Aorta (tissue), 5 donors: Measurements from ENCODE around the gene HOOK2. TPM values are rescaled to one million over a fixed set of nuclear protein-coding genes. Genes with fewer than 3 reads are reported as not detected.
"Not testable (repeated sequence)": the region's sequence is repeated elsewhere in the genome, so short reads cannot be mapped to it uniquely, and the experiment has no call there.

ENCODE experiments used
- ATAC-seq: fragments of 200-7000 bp; cut with Tn5 transposase; one replicate; pipeline ENCODE4 v1.9.1; 2022; ENCODE audit warnings: moderate library complexity; ENCODE audit not compliant: low FRiP score
- DNase-seq, 2 donors: peaks; one replicate each; pipeline ENCODE4 v3.0.0-alpha.2; 2020
- H3K27ac ChIP-seq, 2 donors: one replicate each; pipeline ENCODE4 v1.5.1; 2013; ENCODE audit warnings: low read length in 2 of 2, mild to moderate bottlenecking in 2 of 2, moderate library complexity in 2 of 2, control low read depth in 1 of 2, inconsistent platforms in 1 of 2, low read depth in 1 of 2
- H3K27me3 ChIP-seq, 2 donors: one replicate each; pipeline ENCODE4 v1.6.1; 2013; ENCODE audit warnings: control low read depth in 1 of 2, low read length in 1 of 2, mild to moderate bottlenecking in 1 of 2, moderate library complexity in 1 of 2; ENCODE audit not compliant: insufficient read depth in 2 of 2, control insufficient read depth in 1 of 2
- H3K36me3 ChIP-seq, 2 donors: one replicate each; pipeline ENCODE4 v1.6.1; 2013; ENCODE audit warnings: control low read depth in 1 of 2, low read length in 1 of 2, mild to moderate bottlenecking in 1 of 2; ENCODE audit not compliant: insufficient read depth in 2 of 2, control insufficient read depth in 1 of 2
- H3K4me1 ChIP-seq, 2 donors: one replicate each; pipeline ENCODE4 v1.6.1; 2013; ENCODE audit warnings: low read length in 2 of 2, control low read depth in 1 of 2, mild to moderate bottlenecking in 1 of 2, moderate library complexity in 1 of 2; ENCODE audit not compliant: insufficient read depth in 2 of 2, control insufficient read depth in 1 of 2
- H3K4me3 ChIP-seq, 2 donors: one replicate each; pipeline ENCODE4 v1.5.1; 2013; ENCODE audit warnings: low read length in 2 of 2, control low read depth in 1 of 2, mild to moderate bottlenecking in 1 of 2
- H3K9me3 ChIP-seq: one replicate; pipeline ENCODE4 v1.6.1; 2013; ENCODE audit warnings: mild to moderate bottlenecking, low read length; ENCODE audit not compliant: control insufficient read depth
- WGBS, 2 donors: extraction: QIAGEN DNeasy Blood & Tissue Kit; methylation state at CpG; one replicate each; pipeline ENCODE4 v1.1.7; 2013; 5-methylcytosine and 5-hydroxymethylcytosine counted together
- intact Hi-C, 2 donors: fragments of 100-400 bp; cut with DNase I; formaldehyde crosslinking; loops; one replicate each; pipeline versions ENCODE4 v1.14.2 to v1.15.0; 2022
- microRNA-seq, 2 donors: library from miRNA; unstranded; fragments of <30 nt; microRNA quantifications; one replicate each; pipeline ENCODE4 v1.2.0, GENCODE V29; 2020
- polyA plus RNA-seq, 2 donors: library from polyadenylated mRNA; stranded (reverse); fragments of 200-250 nt; gene quantifications; one replicate each; pipeline ENCODE4 v1.2.3, GENCODE V29; 2013
- total RNA-seq, 2 donors: library from RNA; stranded (reverse); fragmentation: NEBNext Ultra II Directional; extraction: Animal tissue kit (Norgen Biotek cat#: 25700); gene quantifications; one replicate each; pipeline ENCODE4 v1.2.1, GENCODE V29; 2021
- donor health status: healthy with polysubstance abuse.
- donor health status: Bipolar disorder and iron deficiency.
- donor health status: DM: no; HTN: no; CAD: no.
- donor health status: DM: no; HTN: no; CAD: no.
- donor health status: DM: yes; HTN: yes; CAD: no.

Gene HOOK2
- total and polyA plus RNA-seq, 4 donors = 14.4 to 92.5 (median 37.0) TPM

DNA sequence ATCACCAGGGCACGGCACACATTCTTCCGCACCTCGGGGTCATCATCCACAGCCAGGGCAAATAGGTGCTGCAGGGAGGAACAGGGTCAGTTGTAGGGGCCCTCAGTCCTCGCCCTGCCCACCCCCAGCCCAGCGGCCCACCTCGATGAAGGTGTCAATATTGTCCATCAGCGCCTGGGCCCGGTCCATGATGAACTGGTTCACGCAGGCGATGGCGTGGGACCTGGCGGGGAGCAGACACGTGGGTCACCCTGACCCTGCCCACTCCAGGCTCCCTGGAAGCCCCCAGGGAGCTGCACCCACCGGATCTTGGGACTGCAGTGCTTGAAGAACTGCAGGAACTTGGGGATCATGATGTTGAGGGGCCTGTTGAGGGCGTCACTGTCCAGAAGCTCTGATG, 60.2 kb downstream of the HOOK2 start:
- Histone ChIP-seq H3K27ac (no peak overlapping the region), H3K27me3 (no peaks in the 10 kb centered on the region), H3K36me3 (peaks cover 0 to 15% of the 10 kb centered on the region in 2 donors), H3K4me1 (no peaks in the 10 kb centered on the region), H3K4me3 (no peak overlapping the region), H3K9me3 (no peaks in the 10 kb centered on the region)
- no peak for ATAC-seq
- intact Hi-C loops = no loop called here
- WGBS, 2 donors = 90 to 92% methylated on average over 15 of the region's 15 CpGs
- DNase-seq = no peak

DNA sequence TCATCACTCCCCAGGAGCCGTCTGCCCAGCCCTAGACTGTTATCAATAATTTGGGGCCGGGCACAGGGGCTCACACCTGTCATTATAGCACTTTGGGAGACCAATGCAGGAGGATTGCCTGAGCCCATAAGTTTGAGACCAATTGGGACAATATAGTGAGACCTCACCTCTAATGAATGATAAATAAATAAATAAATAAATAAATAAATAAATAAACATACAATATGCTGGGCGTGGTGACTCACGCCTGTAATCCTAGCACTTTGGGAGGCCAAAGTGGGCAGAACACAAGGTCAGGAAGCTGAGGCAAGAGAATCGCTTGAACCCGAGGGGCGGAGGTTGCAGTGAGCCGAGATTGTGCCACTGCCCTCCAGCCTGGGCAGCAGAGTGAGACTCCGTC, 62.0 kb downstream of the HOOK2 start:
- H3K9me3 ChIP-seq, H3K4me3 ChIP-seq, intact Hi-C loops, H3K4me1 ChIP-seq, H3K27me3 ChIP-seq, ATAC-seq, H3K27ac ChIP-seq, DNase-seq: not testable (repeated sequence)
- whole genome bisulfite sequencing, 2 donors = 86 to 90% methylated on average over 9 of the region's 9 CpGs
- H3K36me3 ChIP-seq = peaks cover 0 to 12% of the 10 kb centered on the region in 2 donors

Small RNA genes within 50 kb of the gene (microRNA-seq; reads per million reads assigned to microRNA genes)
- 0 reads per million in 2 donors for gene MIR5684

Other genes starting within 250 kb of the HOOK2 start
- gene ZNF564, start 224.1 kb downstream of the HOOK2 start, total RNA-seq = 10 to 100 TPM; 12.0 to 15.4 TPM
- 1 to 10 TPM; 5.5 to 8.4 TPM for gene ZNF564, start 224.1 kb downstream of the HOOK2 start, polyA plus RNA-seq
- gene ZNF490, start 164.7 kb downstream of the HOOK2 start, total RNA-seq = 1 to 10 TPM; 7.0 to 8.6 TPM
- gene ZNF490, start 164.7 kb downstream of the HOOK2 start, polyA plus RNA-seq = under 1 TPM in 1 of 2 donors, not detected in 1; 0.56 TPM
- gene ZNF791, start 164.6 kb downstream of the HOOK2 start, total RNA-seq = 10 to 100 TPM; 35.2 to 35.4 TPM
- gene ZNF791, start 164.6 kb downstream of the HOOK2 start, polyA plus RNA-seq = 10 to 100 TPM in 1 of 2 donors, 1 to 10 TPM in 1; 2.9 to 12.1 TPM
- gene MAN2B1, start 108.8 kb downstream of the HOOK2 start, total RNA-seq = 100 to 1,000 TPM in 1 of 2 donors, 10 to 100 TPM in 1; 74.8 to 111 TPM
- 10 to 100 TPM; 54.6 to 88.7 TPM for gene MAN2B1, start 108.8 kb downstream of the HOOK2 start, polyA plus RNA-seq
- 10 to 100 TPM in 1 of 2 donors, 1 to 10 TPM in 1; 7.1 to 11.8 TPM for gene WDR83, start 108.7 kb downstream of the HOOK2 start, total RNA-seq
- 10 to 100 TPM in 1 of 2 donors, 1 to 10 TPM in 1; 9.4 to 20.9 TPM for gene WDR83, start 108.7 kb downstream of the HOOK2 start, polyA plus RNA-seq
- gene DHPS, start 93.7 kb downstream of the HOOK2 start, total RNA-seq = 10 to 100 TPM; 50.1 to 74.0 TPM
- 10 to 100 TPM; 42.7 to 94.8 TPM for gene DHPS, start 93.7 kb downstream of the HOOK2 start, polyA plus RNA-seq
- gene GNG14, start 87.6 kb downstream of the HOOK2 start, total RNA-seq = not detected
- not detected for gene GNG14, start 87.6 kb downstream of the HOOK2 start, polyA plus RNA-seq
- 1 to 10 TPM; 1.9 to 4.8 TPM for gene FBXW9, start 78.9 kb downstream of the HOOK2 start, total RNA-seq
- gene FBXW9, start 78.9 kb downstream of the HOOK2 start, polyA plus RNA-seq = 1 to 10 TPM; 4.1 to 5.4 TPM
- gene TNPO2, start 51.6 kb downstream of the HOOK2 start, total RNA-seq = 10 to 100 TPM; 61.5 to 71.8 TPM
- 10 to 100 TPM; 15.2 to 38.5 TPM for gene TNPO2, start 51.6 kb downstream of the HOOK2 start, polyA plus RNA-seq
- 100 to 1,000 TPM; 119 to 121 TPM for gene TRIR, start 40.9 kb downstream of the HOOK2 start, total RNA-seq
- 100 to 1,000 TPM; 233 to 289 TPM for gene TRIR, start 40.9 kb downstream of the HOOK2 start, polyA plus RNA-seq
- 10 to 100 TPM; 35.4 to 42.2 TPM for gene GET3, start 38.1 kb downstream of the HOOK2 start, total RNA-seq
- gene GET3, start 38.1 kb downstream of the HOOK2 start, polyA plus RNA-seq = 10 to 100 TPM; 61.2 to 70.6 TPM
- gene BEST2, start 23.8 kb downstream of the HOOK2 start, total RNA-seq = not detected
- gene BEST2, start 23.8 kb downstream of the HOOK2 start, polyA plus RNA-seq = 1 to 10 TPM in 1 of 2 donors, not detected in 1; 2.5 TPM
- 100 to 1,000 TPM; 250 to 609 TPM for gene JUNB, start 15.9 kb upstream of the HOOK2 start, total RNA-seq
- gene JUNB, start 15.9 kb upstream of the HOOK2 start, polyA plus RNA-seq = 100 to 1,000 TPM in 1 of 2 donors, 10 to 100 TPM in 1; 97.0 to 623 TPM
- 100 to 1,000 TPM in 1 of 2 donors, 10 to 100 TPM in 1; 90.5 to 118 TPM for gene PRDX2, start 26.2 kb upstream of the HOOK2 start, total RNA-seq
- 100 to 1,000 TPM; 151 to 202 TPM for gene PRDX2, start 26.2 kb upstream of the HOOK2 start, polyA plus RNA-seq
- gene THSD8, start 26.5 kb upstream of the HOOK2 start, total RNA-seq = 1 to 10 TPM in 1 of 2 donors, not detected in 1; 1.2 TPM
- 1 to 10 TPM in 1 of 2 donors, not detected in 1; 2.5 TPM for gene THSD8, start 26.5 kb upstream of the HOOK2 start, polyA plus RNA-seq
- 1 to 10 TPM; 2.9 to 7.2 TPM for gene RNASEH2A, start 31.0 kb upstream of the HOOK2 start, total RNA-seq
- gene RNASEH2A, start 31.0 kb upstream of the HOOK2 start, polyA plus RNA-seq = 1 to 10 TPM; 1.6 to 3.3 TPM
- not detected for gene RTBDN, start 59.0 kb upstream of the HOOK2 start, total RNA-seq
- gene RTBDN, start 59.0 kb upstream of the HOOK2 start, polyA plus RNA-seq = 1 to 10 TPM in 1 of 2 donors, not detected in 1; 2.0 TPM
- under 1 TPM in 1 of 2 donors, not detected in 1; 0.54 TPM for gene MAST1, start 63.0 kb upstream of the HOOK2 start, total RNA-seq
- gene MAST1, start 63.0 kb upstream of the HOOK2 start, polyA plus RNA-seq = under 1 TPM in 1 of 2 donors, not detected in 1; 0.13 TPM
- gene DNASE2, start 105.9 kb upstream of the HOOK2 start, total RNA-seq = 10 to 100 TPM; 26.8 to 39.5 TPM
- 10 to 100 TPM; 27.4 to 49.9 TPM for gene DNASE2, start 105.9 kb upstream of the HOOK2 start, polyA plus RNA-seq
- under 1 TPM in 1 of 2 donors, not detected in 1; 0.39 TPM for gene KLF1, start 111.6 kb upstream of the HOOK2 start, total RNA-seq
- not detected for gene KLF1, start 111.6 kb upstream of the HOOK2 start, polyA plus RNA-seq
- 10 to 100 TPM; 15.1 to 16.4 TPM for gene GCDH, start 115.6 kb upstream of the HOOK2 start, total RNA-seq
- gene GCDH, start 115.6 kb upstream of the HOOK2 start, polyA plus RNA-seq = 10 to 100 TPM; 21.9 to 29.1 TPM
- under 1 TPM; 0.42 to 0.51 TPM for gene SYCE2, start 143.7 kb upstream of the HOOK2 start, total RNA-seq
- under 1 TPM in 1 of 2 donors, not detected in 1; 0.15 TPM for gene SYCE2, start 143.7 kb upstream of the HOOK2 start, polyA plus RNA-seq
- 10 to 100 TPM; 27.2 to 31.4 TPM for gene FARSA, start 158.2 kb upstream of the HOOK2 start, total RNA-seq
- 10 to 100 TPM; 19.7 to 23.2 TPM for gene FARSA, start 158.2 kb upstream of the HOOK2 start, polyA plus RNA-seq
- 100 to 1,000 TPM; 649 to 778 TPM for gene CALR, start 163.1 kb upstream of the HOOK2 start, total RNA-seq
- gene CALR, start 163.1 kb upstream of the HOOK2 start, polyA plus RNA-seq = 100 to 1,000 TPM; 232 to 296 TPM
- 100 to 1,000 TPM in 1 of 2 donors, 10 to 100 TPM in 1; 80.7 to 106 TPM for gene RAD23A, start 170.3 kb upstream of the HOOK2 start, total RNA-seq
- 100 to 1,000 TPM in 1 of 2 donors, 10 to 100 TPM in 1; 72.4 to 154 TPM for gene RAD23A, start 170.3 kb upstream of the HOOK2 start, polyA plus RNA-seq
- gene GADD45GIP1, start 181.7 kb upstream of the HOOK2 start, total RNA-seq = 10 to 100 TPM; 15.3 to 15.7 TPM
- gene GADD45GIP1, start 181.7 kb upstream of the HOOK2 start, polyA plus RNA-seq = 10 to 100 TPM; 30.9 to 40.6 TPM
- not detected for gene DAND5, start 194.0 kb upstream of the HOOK2 start, total RNA-seq
- under 1 TPM in 1 of 2 donors, not detected in 1; 0.13 TPM for gene DAND5, start 194.0 kb upstream of the HOOK2 start, polyA plus RNA-seq
- 100 to 1,000 TPM; 184 to 327 TPM for gene NFIX, start 219.9 kb upstream of the HOOK2 start, total RNA-seq
- gene NFIX, start 219.9 kb upstream of the HOOK2 start, polyA plus RNA-seq = 10 to 100 TPM; 45.5 to 49.8 TPM